Activated naive CD8-positive, alpha-beta T cell (primary cell): ENCODE results near the gene AGAP1.

ENCODE experiments used
- H3K27ac Mint-ChIP-seq: one replicate; pipeline ENCODE4 v1.8.0; 2021; ENCODE audit warnings: mixed read lengths
- H3K27me3 Mint-ChIP-seq: one replicate; pipeline ENCODE4 v1.8.0; 2021; ENCODE audit warnings: mixed read lengths
- H3K36me3 Mint-ChIP-seq: one replicate; pipeline ENCODE4 v1.8.0; 2021; ENCODE audit warnings: mixed read lengths
- H3K4me1 Mint-ChIP-seq: one replicate; pipeline ENCODE4 v1.8.0; 2021; ENCODE audit warnings: low read depth, mixed read lengths
- H3K4me3 Mint-ChIP-seq: one replicate; pipeline ENCODE4 v1.8.0; 2021; ENCODE audit warnings: mild to moderate bottlenecking, mixed read lengths
- H3K9me3 Mint-ChIP-seq: one replicate; pipeline ENCODE4 v1.8.0; 2021; ENCODE audit warnings: low read depth, mixed read lengths

AGAP1 gene

GRCh38 chr2:235781775-235782174 is 287.9 kb downstream of the AGAP1 start:
- H3K36me3 Mint-ChIP-seq: no peaks in the 10 kb centered on the region
- H3K4me1 Mint-ChIP-seq: no peaks in the 10 kb centered on the region
- peaks cover 14% of the 10 kb centered on the region for H3K27me3 Mint-ChIP-seq
- H3K4me3 Mint-ChIP-seq: no peak overlapping the region
- no peaks in the 10 kb centered on the region for H3K9me3 Mint-ChIP-seq
- H3K27ac Mint-ChIP-seq: no peak overlapping the region

- peaks cover 3% of the 10 kb centered on the region for H3K27me3 Mint-ChIP-seq
- no peak overlapping the region for H3K4me3 Mint-ChIP-seq
- no peak overlapping the region for H3K27ac Mint-ChIP-seq
- H3K4me1 Mint-ChIP-seq: no peaks in the 10 kb centered on the region
- no peaks in the 10 kb centered on the region for H3K36me3 Mint-ChIP-seq
- H3K9me3 Mint-ChIP-seq: no peaks in the 10 kb centered on the region
Measured at GRCh38 chr2:235784788-235785187, 290.9 kb downstream of the AGAP1 start.

GRCh38 chr2:235789552-235789951 is 295.7 kb downstream of the AGAP1 start:
- Mint-ChIP-seq H3K4me3 (no peak overlapping the region), H3K9me3 (no peaks in the 10 kb centered on the region), H3K27ac (no peak overlapping the region), H3K27me3 (peaks cover 9% of the 10 kb centered on the region), H3K36me3 (no peaks in the 10 kb centered on the region), H3K4me1 (no peaks in the 10 kb centered on the region)

GRCh38 chr2:235793163-235793752 is 299.4 kb downstream of the AGAP1 start:
- no peak overlapping the region for H3K27ac Mint-ChIP-seq
- no peaks in the 10 kb centered on the region for H3K9me3 Mint-ChIP-seq
- H3K27me3 Mint-ChIP-seq: peaks cover 9% of the 10 kb centered on the region
- no peaks in the 10 kb centered on the region for H3K36me3 Mint-ChIP-seq
- no peaks in the 10 kb centered on the region for H3K4me1 Mint-ChIP-seq
- no peak overlapping the region for H3K4me3 Mint-ChIP-seq

GRCh38 chr2:235799281-235799680 is 305.4 kb downstream of the AGAP1 start:
- Mint-ChIP-seq H3K4me3 (no peak overlapping the region), H3K27me3 (peaks cover 2% of the 10 kb centered on the region), H3K4me1 (no peaks in the 10 kb centered on the region), H3K9me3 (no peaks in the 10 kb centered on the region), H3K27ac (no peak overlapping the region), H3K36me3 (no peaks in the 10 kb centered on the region)

GRCh38 chr2:235802542-235802941 is 308.7 kb downstream of the AGAP1 start:
- Mint-ChIP-seq H3K4me3 (no peak overlapping the region), H3K27ac (no peak overlapping the region), H3K9me3 (no peaks in the 10 kb centered on the region), H3K27me3 (peaks cover 2% of the 10 kb centered on the region), H3K4me1 (no peaks in the 10 kb centered on the region), H3K36me3 (no peaks in the 10 kb centered on the region)

GRCh38 chr2:235803028-235803427 is 309.2 kb downstream of the AGAP1 start:
- no peaks in the 10 kb centered on the region for H3K9me3 Mint-ChIP-seq
- no peak overlapping the region for H3K4me3 Mint-ChIP-seq
- no peak overlapping the region for H3K27ac Mint-ChIP-seq
- no peaks in the 10 kb centered on the region for H3K4me1 Mint-ChIP-seq
- no peaks in the 10 kb centered on the region for H3K36me3 Mint-ChIP-seq
- H3K27me3 Mint-ChIP-seq: peaks cover 2% of the 10 kb centered on the region

- Mint-ChIP-seq H3K36me3 (no peaks in the 10 kb centered on the region), H3K27ac (no peak overlapping the region), H3K4me3 (no peak overlapping the region), H3K27me3 (peaks cover 2% of the 10 kb centered on the region), H3K9me3 (no peaks in the 10 kb centered on the region), H3K4me1 (no peaks in the 10 kb centered on the region)
Measured at GRCh38 chr2:235804676-235805075, 310.8 kb downstream of the AGAP1 start.

GRCh38 chr2:235806986-235807750 is 313.3 kb downstream of the AGAP1 start:
- Mint-ChIP-seq H3K27ac (no peak overlapping the region), H3K36me3 (no peaks in the 10 kb centered on the region), H3K9me3 (no peaks in the 10 kb centered on the region), H3K27me3 (peaks cover 2% of the 10 kb centered on the region), H3K4me3 (no peak overlapping the region), H3K4me1 (no peaks in the 10 kb centered on the region)

GRCh38 chr2:235808366-235808765 is 314.5 kb downstream of the AGAP1 start:
- Mint-ChIP-seq H3K27me3 (peaks cover 2% of the 10 kb centered on the region), H3K27ac (no peak overlapping the region), H3K4me1 (no peaks in the 10 kb centered on the region), H3K9me3 (no peaks in the 10 kb centered on the region), H3K4me3 (no peak overlapping the region), H3K36me3 (no peaks in the 10 kb centered on the region)

- H3K4me3 Mint-ChIP-seq: no peak overlapping the region
- no peaks in the 10 kb centered on the region for H3K36me3 Mint-ChIP-seq
- no peak overlapping the region for H3K27ac Mint-ChIP-seq
- H3K9me3 Mint-ChIP-seq: no peaks in the 10 kb centered on the region
- H3K27me3 Mint-ChIP-seq: no peaks in the 10 kb centered on the region
- H3K4me1 Mint-ChIP-seq: no peaks in the 10 kb centered on the region
Measured at GRCh38 chr2:235810252-235810651, 316.4 kb downstream of the AGAP1 start.

- no peaks in the 10 kb centered on the region for H3K27me3 Mint-ChIP-seq
- H3K4me3 Mint-ChIP-seq: no peak overlapping the region
- no peaks in the 10 kb centered on the region for H3K9me3 Mint-ChIP-seq
- H3K4me1 Mint-ChIP-seq: no peaks in the 10 kb centered on the region
- H3K27ac Mint-ChIP-seq: no peak overlapping the region
- H3K36me3 Mint-ChIP-seq: no peaks in the 10 kb centered on the region
Measured at GRCh38 chr2:235810846-235811245, 317.0 kb downstream of the AGAP1 start.

- H3K4me3 Mint-ChIP-seq: no peak overlapping the region
- H3K27ac Mint-ChIP-seq: no peak overlapping the region
Measured at GRCh38 chr2:235811446-235812184, 317.8 kb downstream of the AGAP1 start.

GRCh38 chr2:235812185-235812665 is 318.4 kb downstream of the AGAP1 start:
- Mint-ChIP-seq H3K4me1 (no peaks in the 10 kb centered on the region), H3K27me3 (no peaks in the 10 kb centered on the region), H3K4me3 (no peak overlapping the region), H3K27ac (no peak overlapping the region), H3K36me3 (no peaks in the 10 kb centered on the region), H3K9me3 (no peaks in the 10 kb centered on the region)

More at GRCh38 chr2:235811446-235812184, 317.8 kb downstream of the AGAP1 start:
- Mint-ChIP-seq H3K36me3 (no peaks in the 10 kb centered on the region), H3K4me1 (no peaks in the 10 kb centered on the region), H3K27me3 (no peaks in the 10 kb centered on the region), H3K9me3 (no peaks in the 10 kb centered on the region)

GRCh38 chr2:235813398-235813797 is 319.6 kb downstream of the AGAP1 start:
- Mint-ChIP-seq H3K36me3 (no peaks in the 10 kb centered on the region), H3K27ac (no peak overlapping the region), H3K4me1 (no peaks in the 10 kb centered on the region), H3K4me3 (no peak overlapping the region), H3K9me3 (no peaks in the 10 kb centered on the region), H3K27me3 (no peaks in the 10 kb centered on the region)
